H1 (cell line): ENCODE measurements around the gene SORL1-AS1.

ENCODE experiments used
- CTCF ChIA-PET: fragments of 300-600 bp; sonication (Branson Sonifier 250); formaldehyde crosslinking; loops from one replicate; lab custom pipeline; 2021; ENCODE audit not compliant: partially characterized antibody; lab: Charles Lee
- POLR2A ChIA-PET: fragments of 300-600 bp; sonication (Branson Sonifier 250); formaldehyde crosslinking; loops from one replicate; lab custom pipeline; 2021; ENCODE audit warnings: inconsistent platforms; ENCODE audit not compliant: partially characterized antibody; lab: Charles Lee
- DNase-seq, 2 experiments: peaks; one replicate each; pipeline versions ENCODE4 v3.0.0 to v3.0.0-alpha.2; 2010 to 2022; ENCODE audit warnings: low spot score in 2 of 2, low read depth in 1 of 2, mixed read lengths in 1 of 2
- FAIRE-seq: peaks from 2 replicates; lab custom pipeline; 2011; peaks lifted over from hg19 to GRCh38; lab: Jason Lieb, UNC
- H2AFZ ChIP-seq: 2 replicates; pipeline ENCODE4 v1.8.1; 2012; ENCODE audit warnings: low read length, inconsistent platforms
- H2AK5ac ChIP-seq: 2 replicates; pipeline ENCODE4 v1.6.1; 2013; ENCODE audit warnings: low read depth, low read length
- H2BK120ac ChIP-seq: replicated peaks from 2 replicates; pipeline ENCODE3; 2013; ENCODE audit warnings: low read depth, low read length, inconsistent platforms
- H2BK12ac ChIP-seq: 2 replicates; pipeline ENCODE4 v1.6.1; 2013; ENCODE audit warnings: low read depth, low read length
- H2BK15ac ChIP-seq: 2 replicates; pipeline ENCODE4 v1.6.1; 2013; ENCODE audit warnings: low read length
- H2BK20ac ChIP-seq: 2 replicates; pipeline ENCODE4 v1.6.1; 2013; ENCODE audit warnings: low read length
- H2BK5ac ChIP-seq: 2 replicates; pipeline ENCODE4 v1.6.1; 2013; ENCODE audit warnings: low read depth, low read length
- H3K14ac ChIP-seq: 2 replicates; pipeline ENCODE4 v1.6.1; 2013; ENCODE audit warnings: inconsistent platforms; ENCODE audit not compliant: insufficient read length
- H3K18ac ChIP-seq: 2 replicates; pipeline ENCODE4 v1.6.1; 2013; ENCODE audit warnings: low read length; ENCODE audit errors: extremely low read depth
- H3K23ac ChIP-seq: 2 replicates; pipeline ENCODE4 v1.6.1; 2013; ENCODE audit warnings: inconsistent platforms; ENCODE audit not compliant: insufficient read length
- H3K23me2 ChIP-seq: 2 replicates; pipeline ENCODE4 v1.6.1; 2013; ENCODE audit warnings: low read depth, low read length
- H3K27ac ChIP-seq: 2 replicates; pipeline ENCODE4 v1.6.1; 2011; ENCODE audit warnings: low read depth, low read length, inconsistent platforms
- H3K27me3 ChIP-seq, 4 experiments: replicated peaks in 1 of 4; 1 replicate in 1 of 4; 2 replicates in 3 of 4; pipeline versions ENCODE4 v1.6.1 to v1.8.1; 2011 to 2013; ENCODE audit warnings: low read length in 3 of 4, mild to moderate bottlenecking in 3 of 4, inconsistent platforms in 2 of 4, mixed read lengths in 2 of 4, moderate library complexity in 1 of 4; ENCODE audit not compliant: control insufficient read depth in 3 of 4, insufficient read depth in 3 of 4; ENCODE audit errors: extremely low read depth in 1 of 4
- H3K36me3 ChIP-seq, 4 experiments: 2 replicates each; pipeline versions ENCODE4 v1.6.1 to v1.8.1; 2011 to 2013; ENCODE audit warnings: mild to moderate bottlenecking in 4 of 4, low read length in 3 of 4, moderate library complexity in 2 of 4, control low read depth in 1 of 4, inconsistent platforms in 1 of 4; ENCODE audit not compliant: insufficient read depth in 4 of 4, control insufficient read depth in 2 of 4
- H3K4ac ChIP-seq: replicated peaks from 2 replicates; pipeline ENCODE3; 2013; ENCODE audit warnings: low read length, low read depth, mixed read lengths, inconsistent platforms; ENCODE audit not compliant: insufficient read length
- H3K4me1 ChIP-seq, 4 experiments: replicated peaks in 1 of 4; 1 replicate in 1 of 4; 2 replicates in 3 of 4; pipeline versions ENCODE4 v1.6.1 to v1.8.1; 2011 to 2013; ENCODE audit warnings: low read length in 3 of 4, inconsistent platforms in 2 of 4, mixed read lengths in 1 of 4; ENCODE audit not compliant: insufficient read depth in 4 of 4, control insufficient read depth in 3 of 4
- H3K4me2 ChIP-seq, 2 experiments: 2 replicates each; pipeline versions ENCODE4 v1.6.1 to v1.8.1; 2011 to 2013; ENCODE audit warnings: low read depth in 2 of 2, low read length in 2 of 2, control low read depth in 1 of 2, inconsistent platforms in 1 of 2, mild to moderate bottlenecking in 1 of 2; ENCODE audit not compliant: insufficient read depth in 1 of 2
- H3K4me3 ChIP-seq, 4 experiments: fragments of 200-600, 300-600 bp in 1 of 4; sonication (generic), shearing (Covaris generic), sonication (Bioruptor Twin) in 1 of 4; 2 replicates each; pipeline versions ENCODE4 v1.5.1 to v1.8.1; 2011 to 2016; ENCODE audit warnings: low read length in 4 of 4, low read depth in 3 of 4, control low read depth in 2 of 4, inconsistent platforms in 2 of 4, mild to moderate bottlenecking in 2 of 4, mixed read lengths in 1 of 4, moderate library complexity in 1 of 4; ENCODE audit not compliant: insufficient read depth in 2 of 4; ENCODE audit errors: extremely low read depth in 1 of 4
- H3K56ac ChIP-seq: replicated peaks from 2 replicates; pipeline ENCODE3; 2013; ENCODE audit warnings: low read depth, mild to moderate bottlenecking, mixed read lengths, low read length, inconsistent platforms; ENCODE audit not compliant: insufficient read length
- H3K79me1 ChIP-seq: 2 replicates; pipeline ENCODE4 v1.6.1; 2013; ENCODE audit warnings: low read depth, low read length, control low read depth
- H3K79me2 ChIP-seq, 2 experiments: 2 replicates each; pipeline versions ENCODE4 v1.6.1 to v1.8.1; 2012 to 2013; ENCODE audit warnings: low read length in 2 of 2, mild to moderate bottlenecking in 2 of 2, inconsistent platforms in 1 of 2; ENCODE audit not compliant: insufficient read depth in 2 of 2, control insufficient read depth in 1 of 2
- H3K9ac ChIP-seq, 4 experiments: replicated peaks in 1 of 4; 1 replicate in 1 of 4; 2 replicates in 3 of 4; pipeline versions ENCODE4 v1.6.1 to v1.8.1; 2011 to 2013; ENCODE audit warnings: low read depth in 3 of 4, low read length in 3 of 4, control low read depth in 2 of 4, mild to moderate bottlenecking in 2 of 4, moderate library complexity in 2 of 4, inconsistent platforms in 1 of 4; ENCODE audit errors: extremely low read depth in 1 of 4
- H3K9me3 ChIP-seq, 2 experiments: 2 replicates each; pipeline versions ENCODE4 v1.6.1 to v1.8.1; 2012 to 2013; ENCODE audit warnings: mild to moderate bottlenecking in 2 of 2, moderate library complexity in 2 of 2, control low read depth in 1 of 2, inconsistent platforms in 1 of 2, low read depth in 1 of 2, low read length in 1 of 2, mixed read lengths in 1 of 2; ENCODE audit not compliant: insufficient read depth in 2 of 2
- H4K20me1 ChIP-seq, 2 experiments: replicated peaks in 1 of 2; 2 replicates each; pipeline versions ENCODE3 to v1.8.1; 2011 to 2013; ENCODE audit warnings: inconsistent platforms in 2 of 2, low read length in 2 of 2, mild to moderate bottlenecking in 1 of 2; ENCODE audit not compliant: insufficient read depth in 2 of 2, control insufficient read depth in 1 of 2
- H4K5ac ChIP-seq: 2 replicates; pipeline ENCODE4 v1.6.1; 2013; ENCODE audit warnings: low read length, low read depth, mixed read lengths, inconsistent platforms; ENCODE audit not compliant: insufficient read length
- H4K8ac ChIP-seq: 2 replicates; pipeline ENCODE4 v1.8.0; 2013; ENCODE audit warnings: mild to moderate bottlenecking, moderate library complexity, low read length, inconsistent platforms; ENCODE audit not compliant: insufficient read depth; ENCODE audit errors: extremely low read depth
- H4K91ac ChIP-seq: replicated peaks from 2 replicates; pipeline ENCODE3; 2013; ENCODE audit warnings: low read length, mixed read lengths, inconsistent platforms; ENCODE audit not compliant: insufficient read length
- ASH2L ChIP-seq: fragments of 200-600, 300-600 bp; sonication (generic); IDR thresholded peaks from one replicate; pipeline ENCODE4 v1.7.1; 2017; ENCODE audit warnings: low read length
- WGBS, 2 experiments: shearing (Covaris generic) in 1 of 2; methylation state at CpG; one replicate each; pipeline versions ENCODE4 v1.1.6 to v1.1.7; 2013 to 2015; ENCODE audit warnings: low lambda C conversion rate in 2 of 2, mixed read lengths in 2 of 2, inconsistent platforms in 1 of 2, low coverage in 1 of 2, missing lambda C conversion rate in 1 of 2; ENCODE audit not compliant: insufficient replicate concordance in 2 of 2, insufficient coverage in 1 of 2, insufficient read length in 1 of 2; ENCODE audit errors: extremely low coverage in 1 of 2, missing lambda C conversion rate in 1 of 2; 5-methylcytosine and 5-hydroxymethylcytosine counted together

The SORL1-AS1 gene

DNA sequence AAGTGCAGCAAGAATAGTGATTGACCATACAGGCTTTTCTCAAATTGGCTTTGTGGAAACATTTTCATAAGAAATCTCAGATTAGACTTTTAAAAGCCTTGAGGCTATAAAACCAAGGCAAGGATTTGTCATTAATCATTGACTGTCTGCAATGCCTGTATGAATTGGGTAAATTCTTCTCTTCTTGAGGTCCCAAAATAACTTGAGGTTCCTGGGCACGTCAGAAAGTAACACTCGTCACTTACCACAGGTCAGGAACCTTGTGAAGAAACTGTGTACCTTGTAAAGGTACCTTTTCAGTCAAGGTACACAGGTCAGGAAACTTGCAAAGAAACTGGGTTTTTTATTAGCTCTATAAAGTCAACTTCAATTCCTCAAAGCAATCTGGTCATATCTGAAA, 43.9 kb downstream of the SORL1-AS1 start:
- H4K8ac ChIP-seq: no peak overlapping the region
- no peaks in the 10 kb centered on the region for H3K36me3 ChIP-seq
- no peak overlapping the region for H2AFZ ChIP-seq
- H3K23me2 ChIP-seq: no peaks in the 10 kb centered on the region
- peak overlapping the region; percentile 78 for H3K4ac ChIP-seq
- H2BK12ac ChIP-seq: no peak overlapping the region
- CTCF ChIA-PET: interaction anchor here (0.8 to 1.0 kb wide), 2 partner anchors 25 to 33 kb away, joined by 3 read pairs; no protein-coding TSS in a partner anchor
- peak; percentile 7 for FAIRE-seq
- no peak overlapping the region for H3K27ac ChIP-seq
- no peak overlapping the region for H3K56ac ChIP-seq
- H3K79me1 ChIP-seq: no peaks in the 10 kb centered on the region
- H2AK5ac ChIP-seq: no peak overlapping the region
- POLR2A ChIA-PET: no interaction called here
- H3K27me3 ChIP-seq: no peaks in the 10 kb centered on the region
- peak overlapping the region; percentile 96 for H3K23ac ChIP-seq
- peak overlapping the region; percentile 89 for H4K91ac ChIP-seq
- H3K4me2 ChIP-seq: no peak overlapping the region
- H2BK20ac ChIP-seq: peak overlapping the region; percentile 86; the same call in 1 of the 2 replicates
- DNase-seq: no peak
- H3K9ac ChIP-seq: no peak overlapping the region
- H3K4me3 ChIP-seq: no peak overlapping the region
- peak overlapping the region; percentile 96 for H2BK120ac ChIP-seq
- H3K9me3 ChIP-seq: no peaks in the 10 kb centered on the region
- H3K14ac ChIP-seq: no peak overlapping the region
- peaks cover 0 to 19% (median 3%) of the 10 kb centered on the region in 4 experiments; a peak in 4 of 7 replicates for H3K4me1 ChIP-seq
- H2BK5ac ChIP-seq: no peak overlapping the region; the same call in 1 of the 2 replicates
- H3K18ac ChIP-seq: peak overlapping the region; percentile 88
- WGBS, 2 experiments: 85% methylated on average over 2 of the region's 2 CpGs; no CpG with 5 or more reads in 1 of the 2 experiments
- H2BK15ac ChIP-seq: no peak overlapping the region
- H4K20me1 ChIP-seq: no peaks in the 10 kb centered on the region
- H4K5ac ChIP-seq: peak overlapping the region; percentile 54
- H3K79me2 ChIP-seq: no peaks in the 10 kb centered on the region
- no peak for TF ChIP-seq ASH2L
